ENCODE measurements around the gene ADAMTS3.

DNA sequence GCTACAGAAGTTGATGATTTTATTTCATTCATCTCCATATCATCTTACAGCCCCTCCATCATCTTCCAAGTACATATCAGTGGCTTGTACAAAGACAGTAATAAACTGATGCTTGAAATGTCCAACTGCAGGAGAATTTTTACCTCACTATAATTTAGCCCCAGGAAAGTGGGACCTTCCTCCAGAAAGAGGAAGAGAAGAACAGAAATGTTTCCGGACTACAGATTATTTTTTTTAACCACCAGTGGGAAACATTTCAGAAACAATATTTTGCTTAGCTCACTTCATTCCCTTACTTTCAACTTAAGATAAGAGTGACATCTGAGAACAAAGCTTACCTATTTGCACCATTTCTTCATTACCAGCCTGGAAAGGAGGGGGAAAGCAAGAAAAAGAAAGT lies 2.0 kb downstream of the ADAMTS3 start:
- TF ChIP-seq POLR2A (IDR thresholded peaks at IDR 0.05; ENCODE audit: low read length) (no peak), GATA1 (IDR thresholded peaks at IDR 0.05; ENCODE audit: low read depth, low read length) (no peak)

Data from erythroblast (primary cell).